OCI-LY1 (cell line): Measurements from ENCODE around the gene BRD7.

Experiments used
- H2AFZ ChIP-seq: fragments of 200-600 bp; sonication (generic), shearing (Covaris generic); 2 replicates; pipeline ENCODE4 v1.6.0; 2014; ENCODE audit warnings: antibody characterized with exemption, mild to moderate bottlenecking, low read length
- H3F3A ChIP-seq: fragments of 200-600 bp; sonication (generic), shearing (Covaris generic); 2 replicates; pipeline ENCODE4 v1.6.0; 2014; ENCODE audit warnings: mild to moderate bottlenecking, antibody characterized with exemption, low read length, moderate library complexity; ENCODE audit not compliant: insufficient read depth
- H3K27ac ChIP-seq: fragments of 200-600 bp; sonication (generic); 2 replicates; pipeline ENCODE4 v1.5.1; 2014; ENCODE audit warnings: low read length, mixed run types, mild to moderate bottlenecking, low read depth; ENCODE audit not compliant: poor library complexity, severe bottlenecking
- H3K27me3 ChIP-seq: fragments of 200-600 bp; sonication (generic); 2 replicates; pipeline ENCODE4 v1.6.0; 2014; ENCODE audit warnings: antibody characterized with exemption, mild to moderate bottlenecking, low read length, moderate library complexity; ENCODE audit not compliant: insufficient read depth
- H3K36me3 ChIP-seq: fragments of 200-600 bp; sonication (generic); 2 replicates; pipeline ENCODE4 v1.6.1; 2014; ENCODE audit warnings: mild to moderate bottlenecking, antibody characterized with exemption, low read length, moderate library complexity, mixed read lengths; ENCODE audit not compliant: insufficient read depth
- H3K4me1 ChIP-seq: fragments of 200-600 bp; sonication (generic); 2 replicates; pipeline ENCODE4 v1.5.1; 2014; ENCODE audit warnings: mild to moderate bottlenecking, low read length, moderate library complexity; ENCODE audit not compliant: insufficient read depth, severe bottlenecking
- H3K4me2 ChIP-seq: fragments of 200-600 bp; sonication (generic), shearing (Covaris generic); 2 replicates; pipeline ENCODE4 v1.6.1; 2014; ENCODE audit warnings: low read length
- H3K4me3 ChIP-seq: fragments of 200-600 bp; sonication (generic); 2 replicates; pipeline ENCODE4 v1.5.1; 2014; ENCODE audit warnings: low read length, low read depth, mild to moderate bottlenecking, mixed read lengths; ENCODE audit not compliant: poor library complexity, severe bottlenecking
- H3K79me2 ChIP-seq: fragments of 200-600 bp; shearing (Covaris generic); 2 replicates; pipeline ENCODE4 v1.6.1; 2016; ENCODE audit warnings: mixed run types, low read length, mixed read lengths; ENCODE audit not compliant: insufficient read depth
- H3K9ac ChIP-seq: fragments of 200-600 bp; sonication (generic), shearing (Covaris generic); 2 replicates; pipeline ENCODE4 v1.6.1; 2014; ENCODE audit warnings: mild to moderate bottlenecking, low read length, mixed read lengths
- H3K9me2 ChIP-seq: fragments of 200-600 bp; sonication (generic), shearing (Covaris generic); 2 replicates; pipeline ENCODE4 v1.6.1; 2014; ENCODE audit warnings: low read depth, mild to moderate bottlenecking, low read length, mixed read lengths
- H3K9me3 ChIP-seq: fragments of 200-600 bp; shearing (Covaris generic); 2 replicates; pipeline ENCODE4 v1.6.1; 2014; ENCODE audit warnings: low read length, mixed read lengths
- H4K20me1 ChIP-seq: fragments of 200-600 bp; sonication (generic), shearing (Covaris generic); 2 replicates; pipeline ENCODE4 v1.6.0; 2016; ENCODE audit warnings: mild to moderate bottlenecking, low read length; ENCODE audit not compliant: insufficient read depth
- EZH2 ChIP-seq: fragments of 200-600 bp; sonication (generic), shearing (Covaris generic); IDR thresholded peaks from 2 replicates; pipeline ENCODE4 v1.8.0; 2017; ENCODE audit warnings: borderline replicate concordance, mixed run types, mild to moderate bottlenecking, antibody characterized with exemption, low read length, moderate library complexity, mixed read lengths
- TF ChIP-seq, protein P1 (sequence below): fragments of 200-600 bp; sonication (generic), shearing (Covaris generic); IDR thresholded peaks from 2 replicates; pipeline ENCODE4 v1.5.1; 2017; ENCODE audit warnings: mild to moderate bottlenecking, antibody characterized with exemption, low read length, moderate library complexity, mixed read lengths

BRD7 gene

GRCh38 chr16:50400312-50400966 is 31.7 kb upstream of the BRD7 start:
- Histone ChIP-seq H2AFZ (no peak overlapping the region), H3K27ac (no peak overlapping the region), H3K9me3 (no peaks in the 10 kb centered on the region), H3K4me2 (no peak overlapping the region), H3K9ac (no peak overlapping the region), H4K20me1 (no peaks in the 10 kb centered on the region), H3K9me2 (no peaks in the 10 kb centered on the region), H3K27me3 (no peaks in the 10 kb centered on the region), H3K4me1 (peaks cover 9% of the 10 kb centered on the region), H3K79me2 (no peaks in the 10 kb centered on the region), H3K36me3 (no peaks in the 10 kb centered on the region), H3K4me3 (no peak overlapping the region), H3F3A (no peaks in the 10 kb centered on the region)
- TF ChIP-seq EZH2 = no peak
- TF ChIP-seq, protein P1, sequence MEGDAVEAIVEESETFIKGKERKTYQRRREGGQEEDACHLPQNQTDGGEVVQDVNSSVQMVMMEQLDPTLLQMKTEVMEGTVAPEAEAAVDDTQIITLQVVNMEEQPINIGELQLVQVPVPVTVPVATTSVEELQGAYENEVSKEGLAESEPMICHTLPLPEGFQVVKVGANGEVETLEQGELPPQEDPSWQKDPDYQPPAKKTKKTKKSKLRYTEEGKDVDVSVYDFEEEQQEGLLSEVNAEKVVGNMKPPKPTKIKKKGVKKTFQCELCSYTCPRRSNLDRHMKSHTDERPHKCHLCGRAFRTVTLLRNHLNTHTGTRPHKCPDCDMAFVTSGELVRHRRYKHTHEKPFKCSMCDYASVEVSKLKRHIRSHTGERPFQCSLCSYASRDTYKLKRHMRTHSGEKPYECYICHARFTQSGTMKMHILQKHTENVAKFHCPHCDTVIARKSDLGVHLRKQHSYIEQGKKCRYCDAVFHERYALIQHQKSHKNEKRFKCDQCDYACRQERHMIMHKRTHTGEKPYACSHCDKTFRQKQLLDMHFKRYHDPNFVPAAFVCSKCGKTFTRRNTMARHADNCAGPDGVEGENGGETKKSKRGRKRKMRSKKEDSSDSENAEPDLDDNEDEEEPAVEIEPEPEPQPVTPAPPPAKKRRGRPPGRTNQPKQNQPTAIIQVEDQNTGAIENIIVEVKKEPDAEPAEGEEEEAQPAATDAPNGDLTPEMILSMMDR = no peak

GRCh38 chr16:50399411-50399810 is 30.6 kb upstream of the BRD7 start:
- Histone ChIP-seq H3K9ac (no peak overlapping the region), H3K27ac (no peak overlapping the region), H3F3A (no peaks in the 10 kb centered on the region), H3K4me2 (no peak overlapping the region), H3K9me2 (no peaks in the 10 kb centered on the region), H3K79me2 (no peaks in the 10 kb centered on the region), H3K36me3 (no peaks in the 10 kb centered on the region), H2AFZ (no peak overlapping the region), H3K4me3 (no peak overlapping the region), H4K20me1 (no peaks in the 10 kb centered on the region), H3K27me3 (no peaks in the 10 kb centered on the region), H3K4me1 (peaks cover 11% of the 10 kb centered on the region), H3K9me3 (no peaks in the 10 kb centered on the region)
- no peak for TF ChIP-seq EZH2
- TF ChIP-seq, protein P1 = no peak

- H3K27ac ChIP-seq = no peak overlapping the region
- no peaks in the 10 kb centered on the region for H3K79me2 ChIP-seq
- no peaks in the 10 kb centered on the region for H3K9me3 ChIP-seq
- H4K20me1 ChIP-seq = no peaks in the 10 kb centered on the region
- no peak overlapping the region for H3K4me3 ChIP-seq
- H3K4me1 ChIP-seq = peaks cover 11% of the 10 kb centered on the region
- no peaks in the 10 kb centered on the region for H3K36me3 ChIP-seq
- no peaks in the 10 kb centered on the region for H3K27me3 ChIP-seq
- TF ChIP-seq, protein P1 = no peak
- TF ChIP-seq EZH2 = no peak
- no peak overlapping the region for H3K4me2 ChIP-seq
- no peak overlapping the region for H3K9ac ChIP-seq
- no peaks in the 10 kb centered on the region for H3K9me2 ChIP-seq
- no peaks in the 10 kb centered on the region for H3F3A ChIP-seq
- H2AFZ ChIP-seq = no peak overlapping the region
Measured at GRCh38 chr16:50398336-50398735, 29.5 kb upstream of the BRD7 start.
